ENCODE results near the gene ZNF839.
A peak's percentile ranks its signal among the peaks of the same experiment; 100 is the strongest.
"Not testable (repeated sequence)": the region's sequence is repeated elsewhere in the genome, so short reads cannot be mapped to it uniquely, and the experiment has no call there.

Gene ZNF839

GRCh38 chr14:102292441-102292840 lies 27.1 kb upstream of the ZNF839 start:
- TF ChIP-seq, protein P1, sequence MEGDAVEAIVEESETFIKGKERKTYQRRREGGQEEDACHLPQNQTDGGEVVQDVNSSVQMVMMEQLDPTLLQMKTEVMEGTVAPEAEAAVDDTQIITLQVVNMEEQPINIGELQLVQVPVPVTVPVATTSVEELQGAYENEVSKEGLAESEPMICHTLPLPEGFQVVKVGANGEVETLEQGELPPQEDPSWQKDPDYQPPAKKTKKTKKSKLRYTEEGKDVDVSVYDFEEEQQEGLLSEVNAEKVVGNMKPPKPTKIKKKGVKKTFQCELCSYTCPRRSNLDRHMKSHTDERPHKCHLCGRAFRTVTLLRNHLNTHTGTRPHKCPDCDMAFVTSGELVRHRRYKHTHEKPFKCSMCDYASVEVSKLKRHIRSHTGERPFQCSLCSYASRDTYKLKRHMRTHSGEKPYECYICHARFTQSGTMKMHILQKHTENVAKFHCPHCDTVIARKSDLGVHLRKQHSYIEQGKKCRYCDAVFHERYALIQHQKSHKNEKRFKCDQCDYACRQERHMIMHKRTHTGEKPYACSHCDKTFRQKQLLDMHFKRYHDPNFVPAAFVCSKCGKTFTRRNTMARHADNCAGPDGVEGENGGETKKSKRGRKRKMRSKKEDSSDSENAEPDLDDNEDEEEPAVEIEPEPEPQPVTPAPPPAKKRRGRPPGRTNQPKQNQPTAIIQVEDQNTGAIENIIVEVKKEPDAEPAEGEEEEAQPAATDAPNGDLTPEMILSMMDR (IDR thresholded peaks at IDR 0.05; ENCODE audit: insufficient read depth, low read length, missing control alignments): no peak
- DNase-seq (ENCODE audit: low read depth, low spot score): no peak
- H3K4me3 ChIP-seq (ENCODE audit: low read depth, low read length): no peak overlapping the region
- CTCF ChIA-PET: interaction anchor here (0.6 to 3.0 kb wide), 4 partner anchors 14 to 94 kb away, joined by 3 to 19 read pairs (median 4); no protein-coding TSS in a partner anchor
- POLR2A ChIA-PET: no interaction called here

- no peak overlapping the region for H3K4me3 ChIP-seq (ENCODE audit: low read depth, low read length)
- TF ChIP-seq, protein P1 (IDR thresholded peaks at IDR 0.05; ENCODE audit: insufficient read depth, low read length, missing control alignments): no peak
- DNase-seq (ENCODE audit: low read depth, low spot score): no peak
- CTCF ChIA-PET: interaction anchor here (2.0 kb wide), 1 partner anchor 20 kb away, joined by 9 read pairs; no protein-coding TSS in a partner anchor
- POLR2A ChIA-PET: no interaction called here
Measured at GRCh38 chr14:102293781-102294180, 25.8 kb upstream of the ZNF839 start.

GRCh38 chr14:102295270-102295669 lies 24.3 kb upstream of the ZNF839 start:
- no peak for DNase-seq (ENCODE audit: low read depth, low spot score)
- CTCF ChIA-PET: interaction anchor here (0.7 to 2.6 kb wide), 6 partner anchors 9 to 107 kb away, joined by 3 to 10 read pairs (median 4); partner anchors contain the start of gene MOK
- no peak overlapping the region for H3K4me3 ChIP-seq (ENCODE audit: low read depth, low read length)
- POLR2A ChIA-PET: no interaction called here
- TF ChIP-seq, protein P1 (IDR thresholded peaks at IDR 0.05; ENCODE audit: insufficient read depth, low read length, missing control alignments): peak; percentile 17

- no peak overlapping the region for H3K4me3 ChIP-seq (ENCODE audit: low read depth, low read length)
- POLR2A ChIA-PET: no interaction called here
- TF ChIP-seq, protein P1 (IDR thresholded peaks at IDR 0.05; ENCODE audit: insufficient read depth, low read length, missing control alignments): no peak
- CTCF ChIA-PET: interaction anchor here (0.8 to 1.9 kb wide), 2 partner anchors 17 to 25 kb away, joined by 3 to 5 read pairs; no protein-coding TSS in a partner anchor
- no peak for DNase-seq (ENCODE audit: low read depth, low spot score)
Measured at GRCh38 chr14:102297436-102298170, 21.9 kb upstream of the ZNF839 start.

GRCh38 chr14:102298303-102299070 lies 21.1 kb upstream of the ZNF839 start:
- H3K4me3 ChIP-seq (ENCODE audit: low read depth, low read length); DNase-seq (ENCODE audit: low read depth, low spot score): not testable (repeated sequence)
- ChIA-PET CTCF (interaction anchor here (0.8 to 1.9 kb wide), 3 partner anchors 16 to 24 kb away, joined by 3 to 5 read pairs (median 3); no protein-coding TSS in a partner anchor), POLR2A (interaction anchor here (0.6 kb wide), 1 partner anchor 26 kb away, joined by 5 read pairs; no protein-coding TSS in a partner anchor)

- TF ChIP-seq, protein P1 (IDR thresholded peaks at IDR 0.05; ENCODE audit: insufficient read depth, low read length, missing control alignments): no peak
- ChIA-PET CTCF (interaction anchor here (1.9 to 3.7 kb wide), 3 partner anchors 8 to 14 kb away, joined by 10 to 34 read pairs (median 16); no protein-coding TSS in a partner anchor), POLR2A (no interaction called here)
- H3K4me3 ChIP-seq (ENCODE audit: low read depth, low read length): no peak overlapping the region
- DNase-seq (ENCODE audit: low read depth, low spot score): no peak
Measured at GRCh38 chr14:102303664-102304063, 15.9 kb upstream of the ZNF839 start.
